T-cell (primary cell): ENCODE data around the gene PDIA2. TPM values are rescaled to one million over a fixed set of nuclear protein-coding genes. Genes with fewer than 3 reads are reported as not detected.

Experiments
- ATAC-seq, 4 experiments: fragments of 200-7000 bp in 3 of 4; fragments of 150-1000 bp in 1 of 4; cut with Tn5 transposase; replicated peaks in 1 of 4; 1 replicate in 3 of 4; 2 replicates in 1 of 4; pipeline ENCODE4 v1.10.0; 2021; ENCODE audit warnings: moderate library complexity in 3 of 4, mild to moderate bottlenecking in 2 of 4, moderate number of reproducible peaks in 1 of 4
- CTCF ChIA-PET, 2 donors: fragments of 300-600 bp; sonication (Branson Sonifier 250); formaldehyde crosslinking; loops; one replicate each; lab custom pipeline; 2022; ENCODE audit warnings: antibody characterized with exemption in 2 of 2; lab: Charles Lee
- POLR2A ChIA-PET, 2 donors: fragments of 300-600 bp; sonication (Branson Sonifier 250); formaldehyde crosslinking; loops; one replicate each; lab custom pipeline; 2022; ENCODE audit warnings: antibody characterized with exemption in 2 of 2; lab: Charles Lee
- DNase-seq, 35 experiments: peaks; one replicate each; pipeline versions ENCODE4 v3.0.0 to v3.0.0-alpha.2; 2013 to 2023
- H3K27ac ChIP-seq: one replicate; pipeline ENCODE4 v1.5.1; 2013; ENCODE audit warnings: low read length
- H3K27me3 ChIP-seq, 2 experiments: replicated peaks in 1 of 2; 1 replicate in 1 of 2; 2 replicates in 1 of 2; pipeline versions ENCODE4 v1.6.1 to v1.7.0; 2013; ENCODE audit warnings: low read length in 1 of 2, mixed read lengths in 1 of 2; ENCODE audit not compliant: control insufficient read depth in 2 of 2, insufficient read depth in 2 of 2; ENCODE audit errors: extremely low read depth in 1 of 2
- H3K36me3 ChIP-seq, 2 donors: 1 replicate in 1 of 2; 2 replicates in 1 of 2; pipeline versions ENCODE4 v1.6.1 to v1.7.0; 2013; ENCODE audit warnings: low read length in 1 of 2; ENCODE audit not compliant: control insufficient read depth in 2 of 2, insufficient read depth in 1 of 2; ENCODE audit errors: extremely low read depth in 1 of 2
- H3K4me1 ChIP-seq, 2 experiments: 1 replicate in 1 of 2; 2 replicates in 1 of 2; pipeline versions ENCODE4 v1.6.1 to v1.7.0; 2013; ENCODE audit warnings: low read length in 2 of 2, mixed read lengths in 1 of 2; ENCODE audit not compliant: insufficient read depth in 2 of 2, control insufficient read depth in 1 of 2; ENCODE audit errors: extremely low read depth in 1 of 2
- H3K4me3 ChIP-seq, 2 donors: 1 replicate in 1 of 2; 2 replicates in 1 of 2; pipeline versions ENCODE4 v1.5.1 to v1.7.0; 2013; ENCODE audit warnings: mild to moderate bottlenecking in 2 of 2, low read length in 1 of 2, moderate library complexity in 1 of 2; ENCODE audit not compliant: control insufficient read depth in 1 of 2; ENCODE audit errors: extremely low read depth in 1 of 2
- H3K9me3 ChIP-seq: 2 replicates; pipeline ENCODE4 v1.7.0; 2013
- H3K27ac Mint-ChIP-seq, 2 donors: one replicate each; pipeline ENCODE4 v1.8.0; 2020 to 2021; ENCODE audit warnings: mild to moderate bottlenecking in 2 of 2, mixed read lengths in 2 of 2
- H3K27me3 Mint-ChIP-seq, 2 donors: one replicate each; pipeline ENCODE4 v1.8.0; 2021 to 2022; ENCODE audit warnings: mixed read lengths in 2 of 2
- H3K36me3 Mint-ChIP-seq: one replicate; pipeline ENCODE4 v1.8.0; 2021; ENCODE audit warnings: mixed read lengths
- H3K4me1 Mint-ChIP-seq, 3 donors: one replicate each; pipeline ENCODE4 v1.8.0; 2020 to 2022; ENCODE audit warnings: mixed read lengths in 3 of 3, mild to moderate bottlenecking in 1 of 3
- H3K4me3 Mint-ChIP-seq, 3 donors: one replicate each; pipeline ENCODE4 v1.8.0; 2020 to 2022; ENCODE audit warnings: mild to moderate bottlenecking in 3 of 3, mixed read lengths in 3 of 3, moderate library complexity in 3 of 3
- H3K9me3 Mint-ChIP-seq, 3 donors: one replicate each; pipeline ENCODE4 v1.8.0; 2020 to 2022; ENCODE audit warnings: mixed read lengths in 3 of 3
- WGBS: methylation state at CpG from one replicate; pipeline ENCODE4 v1.1.5; 2013; ENCODE audit warnings: missing lambda C conversion rate; ENCODE audit not compliant: insufficient coverage; 5-methylcytosine and 5-hydroxymethylcytosine counted together
- total RNA-seq, 35 experiments: library from RNA in 6 of 35; stranded (reverse) in 6 of 35; fragments of 120-200 nt in 1 of 35; gene quantifications; one replicate each; pipeline versions ENCODE4 v1.2.1 to v1.2.4 and lab custom pipeline; 2013 to 2026

PDIA2 gene, protein sequence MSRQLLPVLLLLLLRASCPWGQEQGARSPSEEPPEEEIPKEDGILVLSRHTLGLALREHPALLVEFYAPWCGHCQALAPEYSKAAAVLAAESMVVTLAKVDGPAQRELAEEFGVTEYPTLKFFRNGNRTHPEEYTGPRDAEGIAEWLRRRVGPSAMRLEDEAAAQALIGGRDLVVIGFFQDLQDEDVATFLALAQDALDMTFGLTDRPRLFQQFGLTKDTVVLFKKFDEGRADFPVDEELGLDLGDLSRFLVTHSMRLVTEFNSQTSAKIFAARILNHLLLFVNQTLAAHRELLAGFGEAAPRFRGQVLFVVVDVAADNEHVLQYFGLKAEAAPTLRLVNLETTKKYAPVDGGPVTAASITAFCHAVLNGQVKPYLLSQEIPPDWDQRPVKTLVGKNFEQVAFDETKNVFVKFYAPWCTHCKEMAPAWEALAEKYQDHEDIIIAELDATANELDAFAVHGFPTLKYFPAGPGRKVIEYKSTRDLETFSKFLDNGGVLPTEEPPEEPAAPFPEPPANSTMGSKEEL
- total RNA-seq, result under 1 TPM in 3 of 5 donors, not detected in 2; 0.38 to 0.54 (median 0.53) TPM
- total RNA-seq (2013), result not detected
- 0 to 0.34 (median 0) reads per million in 29 experiments for total RNA-seq (lab: John Stamatoyannopoulos, UW)

DNA sequence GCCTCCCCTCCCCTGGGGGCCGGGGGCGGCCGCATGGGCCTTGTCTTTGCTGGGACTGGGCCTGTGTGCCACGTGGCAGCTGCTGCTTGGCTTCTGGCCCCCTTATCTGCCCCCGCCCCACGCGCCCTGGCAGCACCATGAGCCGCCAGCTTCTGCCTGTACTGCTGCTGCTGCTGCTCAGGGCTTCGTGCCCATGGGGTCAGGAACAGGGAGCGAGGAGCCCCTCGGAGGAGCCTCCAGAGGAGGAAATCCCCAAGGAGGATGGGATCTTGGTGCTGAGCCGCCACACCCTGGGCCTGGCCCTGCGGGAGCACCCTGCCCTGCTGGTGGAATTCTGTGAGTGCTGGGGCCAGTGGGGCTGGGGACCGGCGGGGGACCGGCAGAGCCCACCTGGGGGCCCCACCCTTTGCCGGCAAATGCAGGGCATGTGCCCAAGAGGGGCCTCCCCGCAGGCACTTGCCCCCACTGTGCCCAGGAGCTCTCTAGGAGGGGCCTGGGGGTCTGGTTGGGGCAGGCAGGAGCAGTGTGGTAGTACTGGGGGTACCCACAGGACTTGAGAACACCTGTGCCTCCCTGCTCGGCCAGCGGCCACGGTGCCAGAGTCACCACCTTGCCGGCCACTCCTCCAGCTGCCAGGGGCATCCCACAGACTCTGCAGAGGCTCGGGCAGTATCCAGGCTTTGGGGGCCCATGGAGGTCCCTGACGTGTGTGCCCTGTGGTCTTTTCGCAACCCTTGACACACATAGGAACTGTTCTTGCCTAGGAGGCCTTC lies at the start of gene PDIA2:
PDIA2 (plus strand) TSS at position 132 of the 773 bp plus-strand sequence; CDS start at position 138, 6 bp downstream.
- no peak for ATAC-seq
- no peak within 1 kb of the TSS for H3K4me3 ChIP-seq
- Mint-ChIP-seq H3K4me1 (peaks cover 7 to 12% (median 8%) of the 10 kb centered on the region in 3 donors), H3K27ac (no peak within 1 kb of the TSS), H3K4me3 (no peak within 1 kb of the TSS), H3K27me3 (peaks cover 5 to 11% of the 10 kb centered on the region in 2 donors), H3K9me3 (no peaks in the 10 kb centered on the region), H3K36me3 (peaks cover 13% of the 10 kb centered on the region)
- peaks cover 0 to 45% of the 10 kb centered on the region in 2 experiments for H3K27me3 ChIP-seq
- POLR2A ChIA-PET, result no interaction called here
- CTCF ChIA-PET, result no interaction called here
- no peak within 1 kb of the TSS for H3K27ac ChIP-seq
- no peaks in the 10 kb centered on the region for H3K9me3 ChIP-seq
- DNase-seq, result no peak
- peaks cover 0 to 28% of the 10 kb centered on the region in 2 experiments for H3K4me1 ChIP-seq
- peaks cover 4 to 11% of the 10 kb centered on the region in 2 donors for H3K36me3 ChIP-seq
- 88% methylated on average over 17 of the region's 25 CpGs for WGBS

DNA sequence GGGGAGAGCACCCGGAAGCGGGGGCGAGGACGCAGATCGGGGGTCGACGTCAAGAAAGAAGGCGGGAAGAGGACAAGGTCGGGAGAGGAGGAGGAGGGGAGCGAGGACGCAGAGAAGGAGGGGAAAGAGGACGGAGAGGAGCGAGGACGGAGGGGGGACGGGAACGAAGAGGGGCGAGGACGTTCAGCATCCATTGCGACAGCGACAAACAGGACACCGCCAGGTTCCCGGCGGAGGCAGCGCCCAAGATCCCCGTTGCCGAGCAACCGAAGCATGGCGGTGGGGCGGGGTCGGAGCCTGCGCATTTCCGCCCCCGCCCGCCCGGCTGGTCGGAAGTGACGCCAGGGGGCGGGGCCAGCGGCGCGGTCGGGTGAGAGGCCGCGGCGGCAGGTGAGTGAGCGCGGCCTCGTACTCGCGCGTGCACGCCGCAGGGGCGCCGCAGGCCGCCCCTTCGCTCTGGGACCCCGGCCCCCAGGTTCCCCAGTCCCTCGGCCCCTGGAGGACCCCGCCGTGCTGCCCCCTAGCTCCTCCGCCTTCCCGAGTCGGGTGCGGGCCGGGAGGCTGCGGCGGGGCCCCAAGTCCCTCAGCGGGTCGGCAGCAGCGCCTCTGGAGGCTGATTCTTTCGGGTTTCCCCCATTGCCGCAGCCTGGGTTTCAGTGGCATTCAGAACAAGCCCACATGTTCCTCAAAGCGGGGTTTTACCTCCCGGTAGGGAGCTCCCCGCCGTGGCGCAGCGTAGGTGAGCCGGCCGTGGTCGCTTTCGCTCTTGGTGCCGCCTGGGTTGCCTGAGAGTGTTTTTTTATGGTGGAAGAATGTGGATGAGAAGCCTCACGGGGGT lies 48.3 kb upstream of the PDIA2 start, which contains the start of gene FAM234A:
FAM234A (plus strand) TSS at position 354 of the 838 bp plus-strand sequence. CDS start 19,593 bp downstream, outside the sequence.
- H3K36me3 ChIP-seq, result no peaks in the 10 kb centered on the region
- peak within 1 kb of the TSS; percentile 94 to 95 for H3K27ac Mint-ChIP-seq
- peaks cover 12 to 18% (median 12%) of the 10 kb centered on the region in 3 donors for H3K4me1 Mint-ChIP-seq
- peak within 1 kb of the TSS; percentile 63 to 96 for H3K4me3 ChIP-seq
- no peaks in the 10 kb centered on the region for H3K27me3 ChIP-seq
- peaks cover 4% of the 10 kb centered on the region for H3K36me3 Mint-ChIP-seq
- peak within 1 kb of the TSS; percentile 82 to 97 (median 86) for H3K4me3 Mint-ChIP-seq
- no peaks in the 10 kb centered on the region for H3K9me3 Mint-ChIP-seq
- CTCF ChIA-PET, result interaction anchor here (0.6 to 1.9 kb wide), 10 partner anchors 8 to 436 kb away, joined by 3 to 14 read pairs (median 3); partner anchors contain the start of gene AXIN1 (in 1 of the 2)
- no peaks in the 10 kb centered on the region for H3K9me3 ChIP-seq
- no peaks in the 10 kb centered on the region for H3K27me3 Mint-ChIP-seq
- H3K27ac ChIP-seq, result peak within 1 kb of the TSS; percentile 96
- H3K4me1 ChIP-seq, result peaks cover 2 to 20% of the 10 kb centered on the region in 2 experiments
- DNase-seq (peak; percentile 88 to 98 (median 93)), ATAC-seq (peak; percentile 88 to 90 (median 89))
- WGBS, result under 1% methylated on average over 85 of the region's 85 CpGs
- POLR2A ChIA-PET, result interaction anchor here (0.5 to 1.0 kb wide), 5 partner anchors 14 to 136 kb away, joined by 3 to 7 read pairs (median 3); partner anchors contain the start of gene MRPL28 (in 1 of the 2)

DNA sequence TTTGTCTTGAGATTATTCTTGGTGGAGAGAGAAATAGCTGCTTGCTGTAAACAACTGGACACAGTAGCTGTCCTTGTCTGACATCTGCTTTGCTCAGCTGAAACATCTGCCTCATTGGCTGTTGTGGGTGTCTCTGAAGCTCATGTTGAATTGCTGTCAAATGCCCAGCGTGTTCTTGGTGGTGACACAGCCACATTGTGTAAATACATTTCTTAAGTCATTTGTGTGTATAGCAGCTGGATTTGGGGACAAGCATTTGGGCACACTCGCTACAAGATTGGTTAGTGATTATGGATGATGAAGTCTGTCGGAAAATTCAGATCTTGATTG lies 43.1 kb upstream of the PDIA2 start:
- H3K4me3 Mint-ChIP-seq, result no peak overlapping the region
- Histone ChIP-seq H3K27ac (no peak overlapping the region), H3K9me3 (no peaks in the 10 kb centered on the region), H3K4me1 (peaks cover 0 to 17% of the 10 kb centered on the region in 2 experiments), H3K36me3 (peaks cover 0 to 4% of the 10 kb centered on the region in 2 donors), H3K4me3 (no peak overlapping the region), H3K27me3 (no peaks in the 10 kb centered on the region)
- no peak overlapping the region for H3K27ac Mint-ChIP-seq
- H3K4me1 Mint-ChIP-seq, result peaks cover 9 to 34% (median 20%) of the 10 kb centered on the region in 3 donors
- ChIA-PET CTCF (interaction anchor here (0.7 kb wide), 2 partner anchors 11 to 473 kb away, joined by 3 to 6 read pairs; no protein-coding TSS in a partner anchor), POLR2A (no interaction called here)
- peaks cover 4% of the 10 kb centered on the region for H3K36me3 Mint-ChIP-seq
- H3K9me3 Mint-ChIP-seq, result no peaks in the 10 kb centered on the region
- 100% methylated on average over 1 of the region's 3 CpGs for WGBS
- ATAC-seq, result no peak
- DNase-seq, result no peak
- no peaks in the 10 kb centered on the region for H3K27me3 Mint-ChIP-seq

DNA sequence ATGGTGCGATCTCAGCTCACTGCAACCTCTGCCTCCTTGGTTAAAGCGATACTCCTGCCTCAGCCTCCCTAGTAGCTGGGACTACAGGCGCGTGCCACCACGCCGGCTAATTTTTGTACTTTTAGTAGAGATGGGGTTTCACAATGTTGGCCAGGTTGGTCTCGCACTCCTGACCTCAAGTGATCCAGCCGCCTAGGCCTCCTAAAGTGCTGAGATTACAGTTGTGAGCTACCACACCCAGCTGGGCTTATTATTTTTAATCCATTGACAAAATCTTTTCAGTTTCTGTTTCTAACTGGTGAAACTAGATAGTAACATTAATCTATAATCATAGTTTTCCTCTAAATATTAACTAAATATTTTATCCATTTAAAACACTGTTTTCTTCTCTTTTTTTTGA lies 42.4 kb upstream of the PDIA2 start:
- DNase-seq, result no peak
- Mint-ChIP-seq H3K4me1 (peaks cover 3 to 27% (median 16%) of the 10 kb centered on the region in 3 donors), H3K9me3 (no peaks in the 10 kb centered on the region), H3K27ac (no peak overlapping the region), H3K27me3 (no peaks in the 10 kb centered on the region), H3K36me3 (peaks cover 7% of the 10 kb centered on the region), H3K4me3 (no peak overlapping the region)
- ATAC-seq, result no peak
- Histone ChIP-seq H3K27me3 (no peaks in the 10 kb centered on the region), H3K36me3 (peaks cover 0 to 4% of the 10 kb centered on the region in 2 donors), H3K4me1 (peaks cover 0 to 11% of the 10 kb centered on the region in 2 experiments), H3K27ac (no peak overlapping the region), H3K4me3 (no peak overlapping the region), H3K9me3 (no peaks in the 10 kb centered on the region)
- ChIA-PET POLR2A (no interaction called here), CTCF (interaction anchor here (0.7 kb wide), 2 partner anchors 12 to 472 kb away, joined by 3 to 6 read pairs; no protein-coding TSS in a partner anchor)
- WGBS, result no CpG with 5 or more reads among the region's 8 CpGs

DNA sequence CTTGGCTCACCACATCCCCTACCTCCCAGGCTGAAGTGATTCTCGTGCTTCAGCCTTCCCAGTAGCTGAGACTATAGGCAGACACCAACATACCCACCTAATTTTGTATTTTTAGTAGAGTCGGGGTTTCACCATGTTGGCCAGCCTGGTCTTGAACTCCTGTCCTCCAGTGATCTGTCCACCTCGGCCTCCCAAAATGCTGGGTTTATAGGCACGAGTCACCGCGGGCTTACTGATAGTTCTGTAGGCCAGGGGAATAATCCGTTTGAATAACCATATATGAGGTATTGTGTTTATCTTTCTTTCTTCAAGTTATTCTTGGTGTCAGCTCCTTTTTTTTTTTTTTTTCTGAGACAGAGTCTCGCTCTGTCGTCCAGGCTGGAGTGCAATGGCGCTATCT lies 40.7 kb upstream of the PDIA2 start:
- peaks cover 0 to 24% (median 15%) of the 10 kb centered on the region in 3 donors for H3K4me1 Mint-ChIP-seq
- H3K36me3 Mint-ChIP-seq, result peaks cover 5% of the 10 kb centered on the region
- H3K27ac Mint-ChIP-seq, result no peak overlapping the region
- WGBS, result 80% methylated on average over 1 of the region's 10 CpGs
- ChIA-PET CTCF (interaction anchor here in 1 of 2 donors (0.5 to 0.6 kb wide), 2 partner anchors 77 to 159 kb away, joined by 3 read pairs; partner anchors contain the start of gene DECR2), POLR2A (interaction anchor here (0.6 to 0.7 kb wide), 2 partner anchors 112 to 808 kb away, joined by 3 to 7 read pairs; no protein-coding TSS in a partner anchor)
- Histone ChIP-seq H3K36me3 (peaks cover 0 to 4% of the 10 kb centered on the region in 2 donors), H3K27ac (no peak overlapping the region), H3K4me3 (no peak overlapping the region), H3K4me1 (peaks cover 0 to 7% of the 10 kb centered on the region in 2 experiments), H3K27me3 (no peaks in the 10 kb centered on the region), H3K9me3 (no peaks in the 10 kb centered on the region)
- no peaks in the 10 kb centered on the region for H3K9me3 Mint-ChIP-seq
- no peaks in the 10 kb centered on the region for H3K27me3 Mint-ChIP-seq
- ATAC-seq, result no peak
- no peak overlapping the region for H3K4me3 Mint-ChIP-seq
- no peak for DNase-seq
